ENCODE results near the gene METTL2B.
A peak's percentile ranks its signal among the peaks of the same experiment; 100 is the strongest.
"Not testable (repeated sequence)": the region's sequence is repeated elsewhere in the genome, so short reads cannot be mapped to it uniquely, and the experiment has no call there.

The METTL2B gene

GRCh38 chr7:128530855-128531104, 54.2 kb downstream of the METTL2B start:
- H3K4me3 Mint-ChIP-seq, result no peak overlapping the region
- peaks cover 4% of the 10 kb centered on the region for H3K27me3 Mint-ChIP-seq (ENCODE audit: low read depth, poor library complexity)
- peaks cover 36% of the 10 kb centered on the region for H3K4me1 Mint-ChIP-seq
- no peak for DNase-seq
- peaks cover 3% of the 10 kb centered on the region for H3K9me3 Mint-ChIP-seq
- TF ChIP-seq, protein P1, sequence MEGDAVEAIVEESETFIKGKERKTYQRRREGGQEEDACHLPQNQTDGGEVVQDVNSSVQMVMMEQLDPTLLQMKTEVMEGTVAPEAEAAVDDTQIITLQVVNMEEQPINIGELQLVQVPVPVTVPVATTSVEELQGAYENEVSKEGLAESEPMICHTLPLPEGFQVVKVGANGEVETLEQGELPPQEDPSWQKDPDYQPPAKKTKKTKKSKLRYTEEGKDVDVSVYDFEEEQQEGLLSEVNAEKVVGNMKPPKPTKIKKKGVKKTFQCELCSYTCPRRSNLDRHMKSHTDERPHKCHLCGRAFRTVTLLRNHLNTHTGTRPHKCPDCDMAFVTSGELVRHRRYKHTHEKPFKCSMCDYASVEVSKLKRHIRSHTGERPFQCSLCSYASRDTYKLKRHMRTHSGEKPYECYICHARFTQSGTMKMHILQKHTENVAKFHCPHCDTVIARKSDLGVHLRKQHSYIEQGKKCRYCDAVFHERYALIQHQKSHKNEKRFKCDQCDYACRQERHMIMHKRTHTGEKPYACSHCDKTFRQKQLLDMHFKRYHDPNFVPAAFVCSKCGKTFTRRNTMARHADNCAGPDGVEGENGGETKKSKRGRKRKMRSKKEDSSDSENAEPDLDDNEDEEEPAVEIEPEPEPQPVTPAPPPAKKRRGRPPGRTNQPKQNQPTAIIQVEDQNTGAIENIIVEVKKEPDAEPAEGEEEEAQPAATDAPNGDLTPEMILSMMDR (IDR thresholded peaks at IDR 0.05), result no peak
- H3K36me3 Mint-ChIP-seq (ENCODE audit: low read depth), result peaks cover 27% of the 10 kb centered on the region
- no peak overlapping the region for H3K27ac Mint-ChIP-seq

DNA sequence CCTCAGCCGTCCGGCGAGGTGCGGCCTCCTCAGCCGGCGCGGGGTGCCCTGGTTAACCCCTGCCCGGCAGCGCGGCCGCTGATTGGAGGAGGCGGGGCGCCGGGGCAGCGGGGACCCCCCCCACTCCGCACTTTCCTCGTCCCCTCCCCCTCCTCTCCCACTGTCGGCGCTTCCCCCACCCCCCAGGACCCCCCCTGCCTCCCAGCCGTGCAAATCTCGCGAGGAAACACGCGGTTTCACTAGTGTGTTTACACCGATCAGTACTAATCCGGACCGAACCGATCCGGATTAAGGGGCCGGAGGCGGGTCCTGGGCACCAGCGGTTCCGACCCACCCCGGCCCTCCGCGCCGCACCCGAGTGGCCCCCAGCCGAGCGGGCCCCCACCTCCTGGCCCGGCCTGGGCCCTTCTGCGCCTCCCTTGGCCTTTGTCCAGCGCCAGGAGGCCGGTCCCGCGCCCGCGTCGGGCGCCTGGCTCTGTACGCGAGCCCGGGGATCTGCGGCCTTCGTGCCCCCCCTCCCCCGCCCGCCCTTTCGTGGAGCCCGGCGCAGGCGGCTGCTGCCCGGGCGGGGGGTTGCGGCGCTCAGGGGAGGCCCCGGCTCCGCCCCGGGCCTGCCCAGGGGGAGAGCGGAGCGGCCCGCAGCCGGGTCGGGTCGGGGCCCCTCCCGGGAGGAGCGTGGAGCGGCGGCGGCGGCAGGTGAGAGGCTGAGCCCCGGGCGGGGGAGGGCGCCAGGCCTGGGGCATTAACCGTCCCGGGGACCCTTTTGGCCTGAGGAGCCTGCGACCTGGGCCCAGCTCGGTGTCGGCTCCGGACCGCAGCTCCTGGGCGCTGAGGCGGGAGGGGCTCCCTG, 54.8 kb downstream of the METTL2B start:
- Mint-ChIP-seq H3K4me1 (peaks cover 34% of the 10 kb centered on the region), H3K36me3 (ENCODE audit: low read depth) (peaks cover 31% of the 10 kb centered on the region), H3K4me3 (peak overlapping the region; percentile 61)
- peak; percentile 85 for DNase-seq
- not testable (repeated sequence) for H3K27me3 Mint-ChIP-seq (ENCODE audit: low read depth, poor library complexity); H3K27ac Mint-ChIP-seq; H3K9me3 Mint-ChIP-seq

GRCh38 chr7:128531955-128532478, 55.5 kb downstream of the METTL2B start:
- H3K27ac Mint-ChIP-seq, result peak overlapping the region; percentile 96
- H3K27me3 Mint-ChIP-seq (ENCODE audit: low read depth, poor library complexity); H3K9me3 Mint-ChIP-seq: not testable (repeated sequence)
- peaks cover 34% of the 10 kb centered on the region for H3K36me3 Mint-ChIP-seq (ENCODE audit: low read depth)
- DNase-seq, result peak; percentile 37
- peak overlapping the region; percentile 94 for H3K4me3 Mint-ChIP-seq
- peaks cover 34% of the 10 kb centered on the region for H3K4me1 Mint-ChIP-seq

DNA sequence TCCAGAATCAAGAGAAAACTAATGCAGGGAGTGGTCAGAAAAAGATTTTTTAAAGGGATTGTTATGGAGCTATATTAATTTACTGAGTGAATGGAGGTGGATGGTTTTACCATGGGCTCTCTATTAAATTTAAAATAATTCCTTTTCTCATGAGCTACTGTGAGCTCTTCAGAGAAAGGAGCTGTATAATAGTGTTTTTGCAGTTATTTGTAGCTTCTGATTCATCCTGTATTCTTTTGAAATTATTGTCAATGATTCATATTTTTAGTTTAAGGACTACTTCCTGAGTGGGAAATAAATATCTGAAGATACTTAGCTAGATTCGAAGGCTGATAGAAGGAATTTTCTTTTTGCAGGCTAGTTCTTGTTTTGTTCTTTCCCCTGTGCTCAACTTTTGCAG, 56.4 kb downstream of the METTL2B start:
- peak overlapping the region; percentile 94 for H3K4me3 Mint-ChIP-seq
- H3K27ac Mint-ChIP-seq, result peak overlapping the region; percentile 72
- H3K4me1 Mint-ChIP-seq, result peaks cover 34% of the 10 kb centered on the region
- not testable (repeated sequence) for H3K27me3 Mint-ChIP-seq (ENCODE audit: low read depth, poor library complexity); H3K9me3 Mint-ChIP-seq; DNase-seq
- peaks cover 37% of the 10 kb centered on the region for H3K36me3 Mint-ChIP-seq (ENCODE audit: low read depth)

GRCh38 chr7:128537410-128537809, 60.9 kb downstream of the METTL2B start:
- not testable (repeated sequence) for H3K4me3 Mint-ChIP-seq; H3K27ac Mint-ChIP-seq; DNase-seq; H3K27me3 Mint-ChIP-seq (ENCODE audit: low read depth, poor library complexity); H3K9me3 Mint-ChIP-seq
- Mint-ChIP-seq H3K4me1 (peaks cover 23% of the 10 kb centered on the region), H3K36me3 (ENCODE audit: low read depth) (peaks cover 67% of the 10 kb centered on the region)

GRCh38 chr7:128542530-128542929, 66.0 kb downstream of the METTL2B start:
- H3K4me1 Mint-ChIP-seq; H3K9me3 Mint-ChIP-seq; H3K4me3 Mint-ChIP-seq; H3K27ac Mint-ChIP-seq; DNase-seq; H3K27me3 Mint-ChIP-seq (ENCODE audit: low read depth, poor library complexity): not testable (repeated sequence)
- peaks cover 82% of the 10 kb centered on the region for H3K36me3 Mint-ChIP-seq (ENCODE audit: low read depth)

DNA sequence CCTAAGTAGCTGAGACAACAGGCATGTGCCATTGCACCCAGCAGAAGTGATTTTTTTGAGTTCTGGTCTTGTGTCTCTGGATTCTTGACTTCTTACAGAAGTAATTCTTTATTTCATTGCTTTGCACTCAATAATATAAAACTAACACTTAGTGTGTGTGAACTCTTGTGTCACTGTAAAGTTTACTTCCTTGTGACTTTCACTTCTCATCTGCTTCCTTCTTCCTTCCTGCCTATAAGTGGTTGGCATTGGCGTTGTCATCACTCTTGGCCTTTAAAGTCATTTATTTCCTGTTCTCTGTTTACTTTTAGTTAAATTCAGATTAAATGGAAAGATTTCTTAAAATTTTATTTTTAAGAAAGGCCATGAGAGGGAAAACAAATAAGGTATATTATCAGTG, 66.8 kb downstream of the METTL2B start:
- not testable (repeated sequence) for H3K4me1 Mint-ChIP-seq; H3K27ac Mint-ChIP-seq; H3K9me3 Mint-ChIP-seq; H3K27me3 Mint-ChIP-seq (ENCODE audit: low read depth, poor library complexity); H3K4me3 Mint-ChIP-seq; DNase-seq
- peaks cover 81% of the 10 kb centered on the region for H3K36me3 Mint-ChIP-seq (ENCODE audit: low read depth)

DNA sequence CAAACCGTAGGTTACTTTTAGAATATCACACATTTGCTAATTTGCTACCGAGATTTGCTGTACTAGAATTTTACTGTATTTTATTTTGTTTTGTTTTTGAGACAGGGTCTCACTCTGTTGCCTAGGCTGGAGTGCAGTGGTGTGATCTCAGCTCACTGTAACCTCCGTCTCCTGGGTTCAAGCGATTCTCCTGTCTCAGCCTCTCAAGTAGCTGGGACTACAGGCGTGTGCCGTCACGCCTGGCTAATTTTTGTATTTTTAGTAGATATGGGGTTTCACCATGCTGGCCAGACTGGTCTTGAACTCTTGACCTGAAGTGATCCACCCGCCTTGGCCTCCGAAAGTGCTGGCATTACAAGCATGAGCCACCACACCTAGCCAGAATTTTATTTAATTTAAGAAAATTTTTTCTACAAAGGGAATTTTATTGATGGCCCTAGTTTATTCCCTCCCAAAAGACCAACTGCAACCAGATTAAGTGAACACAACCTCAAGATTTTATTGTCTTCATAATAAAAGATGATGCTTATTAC, 69.8 kb downstream of the METTL2B start:
- not testable (repeated sequence) for H3K27me3 Mint-ChIP-seq (ENCODE audit: low read depth, poor library complexity); H3K27ac Mint-ChIP-seq; DNase-seq; H3K9me3 Mint-ChIP-seq; H3K4me1 Mint-ChIP-seq; H3K4me3 Mint-ChIP-seq
- H3K36me3 Mint-ChIP-seq (ENCODE audit: low read depth), result peaks cover 68% of the 10 kb centered on the region

DNA sequence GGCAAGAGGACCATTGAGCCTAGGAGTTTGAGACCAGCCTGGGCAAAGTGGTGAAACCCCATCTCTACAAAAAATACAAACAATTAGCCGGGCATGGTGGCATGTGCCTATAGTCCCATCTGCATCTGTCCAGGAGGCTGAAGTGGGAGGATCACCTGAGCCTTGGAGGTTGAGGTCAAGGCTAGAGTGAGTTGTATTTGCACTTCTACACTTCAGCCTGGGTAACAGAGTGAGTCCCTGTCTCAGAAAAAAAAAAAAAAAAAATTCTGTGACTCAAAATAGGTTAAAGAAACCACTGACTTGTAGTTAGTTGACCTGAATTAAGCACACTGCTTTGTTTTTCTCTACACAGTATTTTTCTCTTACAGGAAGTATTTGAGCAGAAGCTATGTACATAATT, 74.4 kb downstream of the METTL2B start:
- TF ChIP-seq, protein P1 (IDR thresholded peaks at IDR 0.05), result no peak
- Mint-ChIP-seq H3K4me1 (no peaks in the 10 kb centered on the region), H3K27me3 (ENCODE audit: low read depth, poor library complexity) (no peaks in the 10 kb centered on the region), H3K9me3 (no peaks in the 10 kb centered on the region), H3K27ac (no peak overlapping the region), H3K36me3 (ENCODE audit: low read depth) (peaks cover 60% of the 10 kb centered on the region), H3K4me3 (no peak overlapping the region)
- no peak for DNase-seq

DNA sequence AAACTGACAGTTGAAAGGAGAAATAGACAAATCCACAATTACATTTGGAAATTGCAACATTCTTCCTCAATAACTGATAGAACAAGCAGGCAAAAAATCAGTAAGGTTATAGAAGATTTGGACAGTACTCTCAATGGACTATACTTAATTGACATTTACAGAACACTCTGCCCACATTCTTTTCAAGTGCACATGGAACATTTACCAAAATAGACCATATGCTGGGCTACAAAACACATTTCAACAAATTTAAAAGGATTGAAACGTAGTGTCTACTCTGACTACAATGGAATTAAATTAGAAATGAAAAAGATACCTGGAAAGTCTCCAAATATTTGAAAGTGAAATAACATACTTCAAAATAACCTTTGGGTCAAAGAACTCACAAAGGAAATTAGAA, 77.8 kb downstream of the METTL2B start:
- peaks cover 56% of the 10 kb centered on the region for H3K36me3 Mint-ChIP-seq (ENCODE audit: low read depth)
- H3K27me3 Mint-ChIP-seq (ENCODE audit: low read depth, poor library complexity); H3K4me3 Mint-ChIP-seq; H3K9me3 Mint-ChIP-seq; H3K27ac Mint-ChIP-seq; H3K4me1 Mint-ChIP-seq; DNase-seq: not testable (repeated sequence)
